KOPT-K1 (cell line): ENCODE data around the gene NSMCE1.
"Not testable (repeated sequence)": the region's sequence is repeated elsewhere in the genome, so short reads cannot be mapped to it uniquely, and the experiment has no call there.

Experiments
- H3K27ac ChIP-seq: fragments of 200-600 bp; sonication (generic); 2 replicates; pipeline ENCODE4 v1.5.1; 2016; ENCODE audit warnings: antibody characterized with exemption, mild to moderate bottlenecking, low read depth, low read length; ENCODE audit not compliant: poor library complexity, severe bottlenecking
- H3K36me3 ChIP-seq: fragments of 200-600 bp; sonication (generic); 2 replicates; pipeline ENCODE4 v1.5.1; 2017; ENCODE audit warnings: antibody characterized with exemption, mild to moderate bottlenecking, low read length, moderate library complexity; ENCODE audit not compliant: insufficient read depth
- H3K9me3 ChIP-seq: fragments of 200-600 bp; sonication (generic); 2 replicates; pipeline ENCODE4 v1.5.1; 2017; ENCODE audit warnings: antibody characterized with exemption, low read length, mild to moderate bottlenecking; ENCODE audit not compliant: insufficient read depth, poor library complexity, severe bottlenecking

Gene NSMCE1

GRCh38 chr16:27287887-27288286 is 19.3 kb upstream of the NSMCE1 start:
- H3K36me3 ChIP-seq = no peaks in the 10 kb centered on the region
- no peaks in the 10 kb centered on the region for H3K9me3 ChIP-seq
- no peak overlapping the region for H3K27ac ChIP-seq

DNA sequence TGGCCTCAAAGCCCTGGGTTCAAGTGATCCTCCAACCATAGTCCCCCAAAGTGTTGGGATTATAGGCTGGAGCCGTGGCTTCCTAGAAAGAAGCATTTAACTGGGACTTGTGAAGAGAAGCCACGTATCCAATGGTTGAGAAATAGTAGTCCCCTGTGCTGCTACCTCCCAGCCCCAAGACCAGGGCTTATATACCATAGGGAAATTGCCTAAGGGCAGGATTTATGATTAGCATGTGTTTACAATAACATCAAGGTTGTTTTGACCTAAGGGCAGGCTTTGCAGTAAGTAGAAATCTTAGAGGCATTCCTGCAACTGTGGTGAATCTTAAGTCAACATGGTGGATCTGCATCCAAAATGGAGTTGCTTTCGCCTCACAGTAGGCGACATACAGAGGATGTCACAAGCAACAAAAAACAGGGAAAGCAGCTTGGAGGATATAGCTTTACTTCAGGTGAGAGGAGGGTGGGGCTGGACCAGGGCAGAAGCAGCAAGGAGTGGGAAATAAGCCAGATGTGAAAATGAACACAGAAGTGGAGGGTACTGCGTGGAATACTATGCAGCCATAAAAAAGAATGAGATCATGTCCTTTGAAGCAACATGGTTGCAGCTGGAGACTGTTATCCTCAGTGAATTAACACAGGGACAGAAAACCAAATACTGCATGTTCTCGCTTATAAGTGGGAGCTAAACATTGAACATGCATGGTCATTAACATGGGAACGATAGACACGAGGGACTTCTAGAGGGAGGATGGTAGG is 18.7 kb upstream of the NSMCE1 start:
- Histone ChIP-seq H3K36me3 (no peaks in the 10 kb centered on the region), H3K9me3 (no peaks in the 10 kb centered on the region), H3K27ac (no peak overlapping the region)

GRCh38 chr16:27286451-27286850 is 17.9 kb upstream of the NSMCE1 start:
- no peak overlapping the region for H3K27ac ChIP-seq
- no peaks in the 10 kb centered on the region for H3K36me3 ChIP-seq
- H3K9me3 ChIP-seq = no peaks in the 10 kb centered on the region

- no peaks in the 10 kb centered on the region for H3K9me3 ChIP-seq
- no peak overlapping the region for H3K27ac ChIP-seq
Measured at GRCh38 chr16:27285676-27286196, 17.2 kb upstream of the NSMCE1 start.

DNA sequence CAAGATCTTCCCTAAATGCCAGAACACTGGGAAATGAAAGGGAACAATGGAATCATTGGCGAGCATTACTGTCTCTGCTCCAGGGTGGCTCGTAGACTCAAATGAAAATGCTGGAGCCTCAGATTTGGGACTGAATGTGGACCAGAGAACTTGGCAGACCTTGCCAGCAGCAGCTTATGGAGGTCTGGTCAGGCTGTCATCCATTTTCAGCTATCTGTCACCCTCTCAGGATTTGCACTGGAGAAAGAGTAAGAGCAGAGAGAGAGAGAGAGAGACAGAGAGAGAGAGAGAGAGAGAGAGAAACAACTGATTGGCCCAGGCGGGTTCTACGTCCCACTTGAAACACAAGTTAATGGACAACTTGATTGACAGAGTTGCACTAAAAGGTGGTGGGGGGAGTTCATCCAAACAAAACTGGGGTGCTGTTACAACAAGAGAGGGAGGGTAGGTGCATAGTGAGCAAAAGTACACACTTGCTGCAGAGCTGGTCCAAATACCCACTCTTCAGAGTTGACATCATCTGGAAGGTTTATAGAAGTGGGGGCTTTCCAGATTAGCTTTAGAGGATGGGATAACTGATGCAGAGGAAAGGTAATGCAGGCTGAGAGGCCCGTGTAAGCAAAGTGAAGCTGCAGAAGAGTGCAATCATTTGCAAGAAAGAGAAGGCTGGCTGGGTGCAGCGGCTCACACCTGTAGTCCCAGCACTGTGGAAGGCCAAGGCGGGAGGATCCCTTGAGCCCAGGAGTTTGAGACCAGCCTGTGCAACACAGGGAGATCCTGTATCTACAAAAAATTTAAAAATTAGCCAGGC is 16.5 kb upstream of the NSMCE1 start:
- Histone ChIP-seq H3K9me3 (no peaks in the 10 kb centered on the region), H3K27ac (no peak overlapping the region), H3K36me3 (no peaks in the 10 kb centered on the region)

More at GRCh38 chr16:27285676-27286196, 17.2 kb upstream of the NSMCE1 start:
- H3K36me3 ChIP-seq = no peaks in the 10 kb centered on the region

GRCh38 chr16:27281243-27281642 is 12.7 kb upstream of the NSMCE1 start:
- Histone ChIP-seq H3K36me3 (no peaks in the 10 kb centered on the region), H3K9me3 (no peaks in the 10 kb centered on the region), H3K27ac (no peak overlapping the region)

DNA sequence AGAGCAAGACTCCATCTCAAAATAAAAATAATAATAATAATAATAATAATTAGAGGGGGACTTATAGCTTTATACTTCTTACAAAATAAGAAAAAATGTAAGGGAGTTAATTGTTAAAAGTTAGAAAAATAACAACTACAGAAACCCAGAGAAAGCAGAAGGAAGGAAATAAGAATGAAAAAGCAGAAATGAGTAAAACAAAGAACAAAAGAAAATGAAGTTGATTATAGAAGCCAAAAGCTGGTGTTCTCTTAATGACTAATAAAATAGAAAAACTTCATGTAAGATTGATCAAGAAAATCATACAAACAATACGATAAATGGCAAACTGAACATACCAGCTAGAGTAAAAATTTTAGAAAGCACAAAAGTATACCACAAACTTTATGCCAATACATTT is 6.8 kb upstream of the NSMCE1 start:
- H3K9me3 ChIP-seq = no peaks in the 10 kb centered on the region
- no peak overlapping the region for H3K27ac ChIP-seq
- H3K36me3 ChIP-seq = no peaks in the 10 kb centered on the region

DNA sequence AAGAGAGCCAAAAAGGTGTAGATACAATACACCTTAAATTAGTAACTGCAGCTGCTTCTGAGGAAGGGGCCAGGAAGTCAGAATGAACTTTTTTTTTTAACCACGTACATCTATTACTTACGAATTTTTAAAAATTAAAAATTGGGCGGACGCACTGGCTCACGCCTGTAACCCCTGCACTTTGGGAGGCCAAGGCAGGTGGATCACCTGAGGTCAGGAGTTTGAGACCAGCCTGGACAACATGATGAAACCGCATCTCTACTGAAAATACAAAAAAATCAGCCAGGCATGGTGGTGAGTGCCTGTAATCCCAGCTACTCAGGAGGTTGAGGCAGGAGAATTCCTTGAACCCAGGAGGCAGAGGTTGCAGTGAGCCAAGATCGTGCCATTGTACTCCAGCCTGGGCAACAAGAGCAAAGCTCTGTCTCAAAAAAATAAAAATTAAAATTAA is 5.9 kb upstream of the NSMCE1 start:
- H3K27ac ChIP-seq, H3K36me3 ChIP-seq, H3K9me3 ChIP-seq: not testable (repeated sequence)

GRCh38 chr16:27273670-27274423 is 5.3 kb upstream of the NSMCE1 start:
- Histone ChIP-seq H3K27ac (peak overlapping the region; percentile 40), H3K9me3 (no peaks in the 10 kb centered on the region), H3K36me3 (no peaks in the 10 kb centered on the region)

DNA sequence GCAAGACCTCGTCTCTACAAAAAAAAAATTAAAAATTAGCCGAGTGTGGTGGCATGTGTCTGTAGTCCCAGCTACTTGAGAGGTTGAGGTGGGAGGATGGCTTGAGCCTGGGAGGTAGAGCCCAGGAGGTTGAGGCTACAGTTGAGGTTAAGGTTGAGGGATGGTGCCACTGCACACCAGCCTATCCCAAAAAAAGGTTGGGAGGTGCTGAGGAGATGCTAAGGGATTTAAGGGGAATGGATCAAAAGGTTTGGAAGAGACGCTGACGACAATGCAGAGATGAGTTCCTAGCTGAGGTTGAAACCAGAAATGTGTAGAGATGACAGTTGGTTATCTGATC is 4.7 kb upstream of the NSMCE1 start:
- H3K9me3 ChIP-seq = no peaks in the 10 kb centered on the region
- no peaks in the 10 kb centered on the region for H3K36me3 ChIP-seq
- peak overlapping the region; percentile 40 for H3K27ac ChIP-seq

GRCh38 chr16:27272697-27273096 is 4.1 kb upstream of the NSMCE1 start:
- not testable (repeated sequence) for H3K9me3 ChIP-seq, H3K27ac ChIP-seq, H3K36me3 ChIP-seq

GRCh38 chr16:27272076-27272475 is 3.5 kb upstream of the NSMCE1 start:
- Histone ChIP-seq H3K27ac (no peak overlapping the region), H3K36me3 (no peaks in the 10 kb centered on the region), H3K9me3 (no peaks in the 10 kb centered on the region)

DNA sequence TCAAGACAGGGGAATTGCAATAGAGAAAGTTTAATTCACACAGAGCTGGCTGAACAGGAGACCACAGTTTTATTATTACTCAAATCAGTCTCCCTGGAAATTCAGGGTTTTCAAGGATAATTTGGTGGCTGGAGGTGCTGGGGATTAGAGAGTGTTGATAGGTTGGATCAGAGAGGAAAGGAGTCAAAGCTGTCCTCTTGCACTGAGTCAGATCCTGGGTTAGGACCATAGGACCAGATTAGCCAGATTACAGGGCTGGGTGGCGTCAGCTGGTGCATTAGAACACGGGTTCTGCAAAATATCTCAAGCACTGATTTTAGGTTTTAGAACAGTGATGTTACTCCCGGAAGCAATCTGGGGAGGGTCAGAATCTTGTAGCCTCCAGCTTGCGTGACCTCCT is 1.8 kb upstream of the NSMCE1 start:
- no peaks in the 10 kb centered on the region for H3K36me3 ChIP-seq
- H3K9me3 ChIP-seq = no peaks in the 10 kb centered on the region
- H3K27ac ChIP-seq = no peak overlapping the region

DNA sequence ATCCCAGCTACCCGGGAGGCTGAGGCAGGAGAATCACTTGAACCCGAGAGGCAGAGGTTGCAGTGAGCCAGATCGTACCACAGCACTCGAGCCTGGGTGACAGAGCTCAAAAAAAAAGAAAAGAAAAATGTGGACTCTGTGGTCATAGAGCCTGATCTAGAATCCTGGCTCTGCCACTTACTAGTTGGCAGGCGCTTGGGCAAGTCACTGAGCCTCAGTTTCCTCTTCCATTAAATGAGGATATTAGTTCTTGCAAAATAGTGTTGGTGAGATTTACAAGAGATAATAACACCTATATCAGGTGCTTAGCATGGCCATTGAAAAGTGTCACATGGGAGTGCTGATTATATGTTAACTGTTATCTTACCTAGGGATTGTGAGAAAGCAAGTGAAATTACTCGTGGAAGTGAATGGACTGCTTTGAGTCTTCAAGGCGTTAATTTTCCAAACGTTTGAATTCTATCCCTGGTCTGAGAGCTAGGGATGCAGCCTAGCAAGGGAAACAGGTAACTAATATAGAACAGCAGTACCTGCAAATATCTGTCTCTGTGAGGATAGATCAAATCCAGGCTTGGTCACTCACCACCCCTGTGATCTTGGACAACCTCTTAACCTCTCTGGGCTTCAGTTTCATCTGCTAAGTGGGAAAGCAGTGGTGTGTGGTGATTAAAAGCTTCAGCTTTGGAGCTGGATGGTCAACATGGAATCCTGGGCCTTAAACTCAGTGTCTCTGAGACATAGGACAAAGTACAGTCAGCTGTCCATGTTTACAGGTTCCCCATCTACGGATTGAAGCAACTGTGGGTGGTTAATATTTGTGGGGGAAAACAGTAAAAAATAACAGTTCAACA is 953 bp upstream of the NSMCE1 start:
- Histone ChIP-seq H3K9me3 (no peaks in the 10 kb centered on the region), H3K36me3 (no peaks in the 10 kb centered on the region), H3K27ac (peak overlapping the region; percentile 75)
